GM10248 (cell line): ENCODE data around the gene ZNF48.
A peak's percentile ranks its signal among the peaks of the same experiment; 100 is the strongest.

ENCODE experiments used
- CTCF ChIA-PET: fragments of 300-600 bp; sonication (Branson Sonifier 250); formaldehyde crosslinking; extraction: SDS; loops from one replicate; lab custom pipeline; 2021; ENCODE audit warnings: antibody characterized with exemption; lab: Yijun Ruan, JAX
- POLR2A ChIA-PET: fragments of 350-650 bp; sonication (Branson Sonifier 250); formaldehyde crosslinking; extraction: SDS; loops from one replicate; lab custom pipeline; 2020; ENCODE audit warnings: antibody characterized with exemption; lab: Yijun Ruan, JAX
- DNase-seq: peaks from one replicate; pipeline ENCODE4 v3.0.0; 2012; ENCODE audit errors: extremely low spot score
- CTCF ChIP-seq: IDR thresholded peaks from 2 replicates; pipeline ENCODE4 v1.5.1; 2012; ENCODE audit warnings: mild to moderate bottlenecking, low read depth; ENCODE audit errors: extremely low read depth, missing control alignments, control extremely low read depth

The ZNF48 gene

GRCh38 chr16:30376461-30376902 lies 18.7 kb upstream of the ZNF48 start:
- DNase-seq, result no peak
- ChIA-PET POLR2A (no interaction called here), CTCF (interaction anchor here (1.1 to 1.5 kb wide), 2 partner anchors 16 to 53 kb away, joined by 3 read pairs; partner anchors contain the start of gene DCTPP1)
- no peak for TF ChIP-seq CTCF

DNA sequence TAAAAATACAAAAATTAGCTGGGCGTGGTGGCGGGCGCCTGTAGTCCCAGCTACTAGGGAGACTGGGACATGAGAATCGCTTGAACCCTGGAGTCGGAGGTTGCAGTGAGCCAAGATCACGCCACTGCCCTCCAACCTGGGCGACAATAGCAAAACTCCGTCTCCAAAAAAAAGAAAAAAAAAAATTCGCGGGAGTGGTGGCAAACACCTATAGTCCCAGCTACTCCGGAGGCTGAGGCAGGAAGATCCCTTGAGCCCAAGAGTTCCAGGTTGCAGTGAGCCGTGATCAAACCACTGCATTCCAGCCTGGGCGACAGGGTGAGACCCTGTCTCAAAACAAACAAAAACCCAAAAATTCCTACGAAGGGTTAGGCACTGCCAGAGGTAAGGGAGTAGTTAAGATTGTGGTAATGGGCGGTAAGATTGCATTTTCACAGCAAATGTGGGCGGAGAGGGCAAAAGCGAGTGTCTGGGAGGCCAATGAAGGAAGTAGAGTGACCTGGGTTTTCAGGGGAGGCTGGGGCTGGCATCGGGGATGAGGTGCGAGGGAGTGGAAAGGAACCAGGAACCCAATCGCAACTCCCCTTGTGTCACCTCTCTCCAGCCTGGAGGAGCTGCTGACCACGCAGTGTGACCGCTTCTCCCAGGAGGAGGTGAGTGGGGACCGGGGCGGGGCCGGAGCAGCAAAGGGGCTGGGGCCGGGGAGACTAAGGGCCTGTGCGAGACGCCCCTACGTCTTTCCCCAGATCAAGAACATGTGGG lies 18.0 kb upstream of the ZNF48 start:
- CTCF ChIA-PET, result interaction anchor here (1.1 to 1.6 kb wide), 4 partner anchors 14 to 285 kb away, joined by 3 read pairs; partner anchors contain the start of genes DCTPP1 and TBX6
- no peak for DNase-seq
- POLR2A ChIA-PET, result interaction anchor here (0.6 to 1.3 kb wide), 2 partner anchors 18 to 289 kb away, joined by 3 to 4 read pairs; partner anchors contain the start of gene ZNF48
- TF ChIP-seq CTCF, result no peak

DNA sequence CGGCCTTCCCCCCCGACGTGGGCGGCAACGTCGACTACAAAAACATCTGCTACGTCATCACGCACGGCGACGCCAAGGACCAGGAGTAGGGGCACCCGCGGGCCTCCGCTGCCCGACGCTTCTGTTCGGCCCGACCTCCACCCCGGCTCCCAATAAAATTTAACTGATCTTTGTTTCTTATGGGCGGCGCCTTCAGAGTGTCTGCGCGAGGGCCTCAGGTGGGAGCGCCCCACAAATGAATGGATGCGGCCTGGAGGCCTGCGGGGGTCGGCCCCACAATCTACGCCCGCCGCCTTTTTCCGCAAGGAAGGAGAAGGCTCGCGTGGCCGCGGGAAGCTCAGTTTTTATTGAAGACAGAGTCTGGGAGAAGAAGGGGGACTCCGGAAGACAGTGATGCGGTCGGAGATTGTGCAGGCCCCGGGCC lies 17.4 kb upstream of the ZNF48 start:
- DNase-seq, result peak; percentile 79
- ChIA-PET POLR2A (interaction anchor here (0.6 to 1.3 kb wide), 2 partner anchors 18 to 288 kb away, joined by 3 to 4 read pairs; partner anchors contain the start of gene ZNF48), CTCF (interaction anchor here (0.6 to 1.6 kb wide), 4 partner anchors 15 to 286 kb away, joined by 3 read pairs; partner anchors contain the start of gene TBX6)
- no peak for TF ChIP-seq CTCF

DNA sequence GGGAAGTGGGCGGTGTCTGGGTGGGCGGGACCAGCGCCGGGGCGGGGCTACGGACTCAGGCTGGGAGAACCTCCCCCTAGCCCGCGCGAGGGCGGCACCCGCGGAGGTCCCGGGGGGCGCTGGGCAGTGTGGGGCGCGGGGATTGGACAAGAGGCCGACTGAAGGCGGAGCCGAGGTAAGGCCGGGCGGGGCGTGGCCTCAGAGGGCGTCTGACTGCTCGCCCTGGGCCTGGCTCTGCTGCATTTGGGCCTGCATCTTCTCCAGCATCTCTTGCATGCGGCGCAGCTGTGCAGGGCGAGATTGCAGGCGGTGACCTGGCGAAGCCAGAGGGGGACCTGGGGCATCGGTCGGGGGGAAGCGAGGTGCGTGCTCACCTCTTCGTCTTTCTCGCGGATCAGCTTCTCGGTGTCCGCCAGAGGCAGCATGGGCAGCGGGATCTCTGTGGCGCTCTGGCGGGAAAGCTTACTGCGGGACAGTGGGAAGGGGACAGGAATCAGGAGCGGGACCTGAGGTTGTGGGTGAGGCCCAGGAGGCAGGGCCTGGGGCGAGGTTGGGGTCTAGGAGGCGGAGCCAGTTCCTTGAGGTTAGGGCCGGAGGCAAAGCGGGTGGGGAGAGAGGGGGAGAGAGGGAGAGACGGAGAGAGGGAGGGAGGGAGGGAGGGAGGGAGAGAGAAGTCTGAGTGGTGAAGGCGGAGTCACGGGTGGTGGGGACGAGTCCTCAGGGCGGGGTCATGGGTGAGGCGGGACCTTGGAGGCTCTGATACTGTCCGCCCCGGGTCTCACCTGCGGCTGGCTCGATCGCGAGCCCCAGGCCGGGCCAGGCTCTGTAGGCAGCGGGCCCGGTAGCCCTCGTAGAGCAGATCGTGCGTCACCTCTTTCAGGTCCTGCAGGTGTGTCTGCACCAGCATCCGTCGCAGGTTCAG lies 16.7 kb upstream of the ZNF48 start:
- CTCF ChIA-PET, result interaction anchor here (0.6 to 1.6 kb wide), 4 partner anchors 16 to 287 kb away, joined by 3 read pairs; partner anchors contain the start of gene TBX6
- peak; percentile 98 for DNase-seq
- no peak for TF ChIP-seq CTCF
- POLR2A ChIA-PET, result interaction anchor here (0.6 to 1.6 kb wide), 5 partner anchors 8 to 288 kb away, joined by 3 to 6 read pairs (median 4); partner anchors contain the start of gene ZNF48

- no peak for DNase-seq
- no peak for TF ChIP-seq CTCF
- CTCF ChIA-PET, result interaction anchor here (1.2 to 4.7 kb wide), 3 partner anchors 8 to 31 kb away, joined by 3 to 23 read pairs (median 5); partner anchors contain the start of gene ZNF48
- POLR2A ChIA-PET, result interaction anchor here (0.6 to 1.6 kb wide), 3 partner anchors 8 to 253 kb away, joined by 4 to 6 read pairs (median 4); no protein-coding TSS in a partner anchor
Measured at GRCh38 chr16:30379158-30379783, 15.9 kb upstream of the ZNF48 start.
